ENCODE data around the gene CATSPER1.
A peak's percentile ranks its signal among the peaks of the same experiment; 100 is the strongest.

CATSPER1 gene

GRCh38 chr11:66070604-66071380, 44.5 kb upstream of the CATSPER1 start:
- TF ChIP-seq CTCF (IDR thresholded peaks at IDR 0.05; ENCODE audit: low read depth, low read length) = no peak
- no peaks in the 10 kb centered on the region for H3K9me3 ChIP-seq (ENCODE audit: severe bottlenecking)
- H3K36me3 ChIP-seq = peaks cover 58% of the 10 kb centered on the region
- H3K4me3 ChIP-seq (ENCODE audit: low read depth, low read length) = peak overlapping the region; percentile 78
- H3K27me3 ChIP-seq (ENCODE audit: insufficient read depth, low read depth, severe bottlenecking) = no peaks in the 10 kb centered on the region
- H3K27ac ChIP-seq = peak overlapping the region; percentile 85
- DNase-seq = peak; percentile 22

- Histone ChIP-seq H3K27me3 (ENCODE audit: insufficient read depth, low read depth, severe bottlenecking) (no peaks in the 10 kb centered on the region), H3K4me3 (ENCODE audit: low read depth, low read length) (peak within 1 kb of the TSS; percentile 78), H3K9me3 (ENCODE audit: severe bottlenecking) (no peaks in the 10 kb centered on the region), H3K27ac (peak within 1 kb of the TSS; percentile 92), H3K36me3 (peaks cover 62% of the 10 kb centered on the region)
- DNase-seq = peak; percentile 81
- TF ChIP-seq CTCF (IDR thresholded peaks at IDR 0.05; ENCODE audit: low read depth, low read length) = no peak
Measured at GRCh38 chr11:66069715-66070603, 43.7 kb upstream of the CATSPER1 start, which contains the start of gene PACS1. TSS of gene PACS1 (plus strand) at chr11:66070272. CDS start at chr11:66070487, 215 bp downstream.

GRCh38 chr11:66068923-66069714, 42.8 kb upstream of the CATSPER1 start:
- peak; percentile 71 for DNase-seq
- no peak for TF ChIP-seq CTCF (IDR thresholded peaks at IDR 0.05; ENCODE audit: low read depth, low read length)
- peak overlapping the region; percentile 92 for H3K27ac ChIP-seq
- H3K27me3 ChIP-seq (ENCODE audit: insufficient read depth, low read depth, severe bottlenecking) = no peaks in the 10 kb centered on the region
- H3K4me3 ChIP-seq (ENCODE audit: low read depth, low read length) = peak overlapping the region; percentile 42
- H3K36me3 ChIP-seq = peaks cover 66% of the 10 kb centered on the region
- no peaks in the 10 kb centered on the region for H3K9me3 ChIP-seq (ENCODE audit: severe bottlenecking)

GRCh38 chr11:66068154-66068821, 42.0 kb upstream of the CATSPER1 start:
- no peaks in the 10 kb centered on the region for H3K9me3 ChIP-seq (ENCODE audit: severe bottlenecking)
- H3K27ac ChIP-seq = peak overlapping the region; percentile 92
- TF ChIP-seq CTCF (IDR thresholded peaks at IDR 0.05; ENCODE audit: low read depth, low read length) = peak; percentile 95
- peaks cover 71% of the 10 kb centered on the region for H3K36me3 ChIP-seq
- no peak overlapping the region for H3K4me3 ChIP-seq (ENCODE audit: low read depth, low read length)
- H3K27me3 ChIP-seq (ENCODE audit: insufficient read depth, low read depth, severe bottlenecking) = no peaks in the 10 kb centered on the region
- peak; percentile 90 for DNase-seq

- H3K36me3 ChIP-seq = peaks cover 71% of the 10 kb centered on the region
- no peaks in the 10 kb centered on the region for H3K9me3 ChIP-seq (ENCODE audit: severe bottlenecking)
- peak overlapping the region; percentile 92 for H3K27ac ChIP-seq
- no peak for TF ChIP-seq CTCF (IDR thresholded peaks at IDR 0.05; ENCODE audit: low read depth, low read length)
- DNase-seq = no peak
- H3K27me3 ChIP-seq (ENCODE audit: insufficient read depth, low read depth, severe bottlenecking) = no peaks in the 10 kb centered on the region
- H3K4me3 ChIP-seq (ENCODE audit: low read depth, low read length) = no peak overlapping the region
Measured at GRCh38 chr11:66067640-66068039, 41.4 kb upstream of the CATSPER1 start.

All from WERI-Rb-1 (cell line).